GM12874 (cell line): Measurements from ENCODE around the gene THUMPD1.

Experiments used
- TF ChIP-seq, protein P1 (sequence below): IDR thresholded peaks from 2 replicates; pipeline ENCODE4 v1.5.1; 2011; ENCODE audit warnings: low read depth, mild to moderate bottlenecking, control low read depth, low read length, moderate library complexity; ENCODE audit not compliant: insufficient read depth

The THUMPD1 gene

DNA sequence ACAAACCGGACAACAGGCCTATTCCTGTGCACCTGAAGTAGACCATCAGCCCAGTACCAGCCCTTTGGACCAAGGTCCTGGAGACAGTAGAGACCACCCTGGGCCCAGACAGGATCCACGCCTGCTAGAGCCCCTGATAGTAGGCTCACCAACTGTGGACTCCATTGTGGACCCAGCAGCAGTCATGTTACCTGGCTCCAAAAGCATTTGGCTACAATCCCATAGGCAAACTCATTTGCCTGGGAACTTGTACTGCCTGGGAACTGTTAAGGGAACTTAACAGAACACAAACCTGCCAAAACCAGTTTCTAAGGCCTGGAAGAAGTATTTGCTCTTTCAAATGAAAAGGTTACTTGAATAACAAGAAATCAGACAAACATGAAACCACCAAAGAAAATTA is 34.2 kb downstream of the THUMPD1 start:
- TF ChIP-seq, protein P1, sequence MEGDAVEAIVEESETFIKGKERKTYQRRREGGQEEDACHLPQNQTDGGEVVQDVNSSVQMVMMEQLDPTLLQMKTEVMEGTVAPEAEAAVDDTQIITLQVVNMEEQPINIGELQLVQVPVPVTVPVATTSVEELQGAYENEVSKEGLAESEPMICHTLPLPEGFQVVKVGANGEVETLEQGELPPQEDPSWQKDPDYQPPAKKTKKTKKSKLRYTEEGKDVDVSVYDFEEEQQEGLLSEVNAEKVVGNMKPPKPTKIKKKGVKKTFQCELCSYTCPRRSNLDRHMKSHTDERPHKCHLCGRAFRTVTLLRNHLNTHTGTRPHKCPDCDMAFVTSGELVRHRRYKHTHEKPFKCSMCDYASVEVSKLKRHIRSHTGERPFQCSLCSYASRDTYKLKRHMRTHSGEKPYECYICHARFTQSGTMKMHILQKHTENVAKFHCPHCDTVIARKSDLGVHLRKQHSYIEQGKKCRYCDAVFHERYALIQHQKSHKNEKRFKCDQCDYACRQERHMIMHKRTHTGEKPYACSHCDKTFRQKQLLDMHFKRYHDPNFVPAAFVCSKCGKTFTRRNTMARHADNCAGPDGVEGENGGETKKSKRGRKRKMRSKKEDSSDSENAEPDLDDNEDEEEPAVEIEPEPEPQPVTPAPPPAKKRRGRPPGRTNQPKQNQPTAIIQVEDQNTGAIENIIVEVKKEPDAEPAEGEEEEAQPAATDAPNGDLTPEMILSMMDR = no peak

- TF ChIP-seq, protein P1 = no peak
These were observed 37.3 kb downstream of the THUMPD1 start for GRCh38 chr16:20704281-20704680.

- TF ChIP-seq, protein P1 = no peak
These were observed 45.0 kb downstream of the THUMPD1 start for GRCh38 chr16:20696618-20697017.

DNA sequence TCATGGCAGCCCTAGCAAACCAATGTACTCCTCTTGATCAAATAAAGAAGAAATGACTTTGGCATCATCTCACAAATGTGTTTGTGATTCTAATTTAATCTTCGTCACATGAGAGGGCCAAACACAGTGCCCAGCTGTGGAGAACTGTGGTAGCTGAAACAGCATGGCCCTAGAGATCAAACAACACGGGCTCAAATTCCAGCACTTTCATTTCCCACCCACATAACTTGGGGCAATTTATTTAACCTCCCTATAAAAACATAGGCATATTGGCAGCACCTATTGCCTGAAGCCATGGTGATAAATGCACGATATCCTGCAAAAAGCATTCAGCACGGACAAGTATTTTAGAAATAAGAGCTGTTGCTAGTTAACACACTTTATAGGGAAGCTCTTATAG is 46.6 kb downstream of the THUMPD1 start:
- TF ChIP-seq, protein P1 = no peak

- TF ChIP-seq, protein P1 = no peak
These were observed 52.0 kb downstream of the THUMPD1 start for GRCh38 chr16:20689668-20690067.

DNA sequence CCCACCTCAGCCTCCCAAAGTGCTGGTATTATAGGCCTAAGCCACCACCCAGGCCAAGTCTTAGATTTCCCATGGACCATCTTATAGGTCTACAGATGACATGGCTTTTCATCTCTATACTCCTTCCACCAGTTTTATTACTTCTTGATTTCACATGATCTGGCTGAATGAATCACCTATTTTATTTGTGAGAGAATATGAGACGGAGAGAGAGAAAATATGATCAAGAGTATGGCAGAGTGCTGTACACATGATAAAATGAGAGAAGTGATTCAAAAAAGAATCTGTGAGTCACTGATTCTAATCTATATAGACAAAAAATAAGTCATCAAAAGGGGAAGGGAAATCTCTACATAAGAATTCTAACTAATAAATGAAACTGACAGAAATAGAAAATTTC is 57.8 kb downstream of the THUMPD1 start:
- TF ChIP-seq, protein P1 = no peak
